IMR-90 (cell line): ENCODE data around the gene SLIT3. TPM values are rescaled to one million over a fixed set of nuclear protein-coding genes. Genes with fewer than 3 reads are reported as not detected.

Experiments
- ATAC-seq: fragments of 200-7000 bp; cut with Tn5 transposase; 2 replicates; pipeline ENCODE4 v1.9.1; 2020; ENCODE audit warnings: low read depth, mild to moderate bottlenecking, moderate library complexity
- BruUV-seq: library from RNA; stranded (reverse); fragments of 400-500 nt; replicated peaks from 2 replicates; lab custom pipeline; 2021; lab: Mats Ljungman, UMichigan
- CTCF ChIA-PET: fragments of 300-600 bp; formaldehyde crosslinking; extraction: SDS; loops from one replicate; lab custom pipeline; 2021; ENCODE audit warnings: antibody characterized with exemption; lab: Yijun Ruan, JAX
- POLR2A ChIA-PET: fragments of 300-600 bp; sonication (Branson Sonifier 250); formaldehyde crosslinking; loops from one replicate; lab custom pipeline; 2022; ENCODE audit warnings: antibody characterized with exemption; ENCODE audit not compliant: unreplicated experiment; lab: Charles Lee
- DNase-seq: peaks from one replicate; pipeline ENCODE4 v3.0.0; 2013
- H2AFZ ChIP-seq: replicated peaks from 2 replicates; pipeline ENCODE3; 2013; ENCODE audit warnings: low read length, mild to moderate bottlenecking; ENCODE audit not compliant: poor library complexity
- H2AK5ac ChIP-seq: 2 replicates; pipeline ENCODE4 v1.6.1; 2013; ENCODE audit warnings: low read depth, low read length, inconsistent platforms
- H2AK9ac ChIP-seq: replicated peaks from 2 replicates; pipeline ENCODE3; 2013; ENCODE audit warnings: mild to moderate bottlenecking, low read depth, low read length, moderate library complexity; ENCODE audit not compliant: poor library complexity
- H2BK120ac ChIP-seq: 2 replicates; pipeline ENCODE4 v1.6.1; 2013; ENCODE audit warnings: low read depth, low read length, inconsistent platforms
- H2BK15ac ChIP-seq: 3 replicates; pipeline ENCODE4 v1.6.1; 2013; ENCODE audit warnings: low read depth, low read length, inconsistent platforms
- H2BK20ac ChIP-seq: 2 replicates; pipeline ENCODE4 v1.6.1; 2013; ENCODE audit warnings: low read depth, mild to moderate bottlenecking, inconsistent platforms, low read length, moderate library complexity
- H2BK5ac ChIP-seq: 2 replicates; pipeline ENCODE4 v1.6.1; 2013; ENCODE audit warnings: mild to moderate bottlenecking, low read depth, low read length, inconsistent platforms; ENCODE audit not compliant: poor library complexity, severe bottlenecking
- H3K14ac ChIP-seq: replicated peaks from 2 replicates; pipeline ENCODE4 v1.6.1; 2013; ENCODE audit warnings: low read depth, low read length, inconsistent platforms
- H3K18ac ChIP-seq: 2 replicates; pipeline ENCODE4 v1.6.1; 2013; ENCODE audit warnings: low read depth, low read length, control low read depth
- H3K23ac ChIP-seq: 2 replicates; pipeline ENCODE4 v1.6.1; 2013; ENCODE audit warnings: low read depth, low read length, inconsistent platforms
- H3K27ac ChIP-seq: 2 replicates; pipeline ENCODE4 v1.5.1; 2013; ENCODE audit warnings: mild to moderate bottlenecking, control low read depth, low read length; ENCODE audit not compliant: insufficient read depth
- H3K27me3 ChIP-seq: 2 replicates; pipeline ENCODE4 v1.6.1; 2013; ENCODE audit warnings: low read length; ENCODE audit not compliant: control insufficient read depth, insufficient read depth
- H3K36me3 ChIP-seq: 2 replicates; pipeline ENCODE4 v1.6.1; 2013; ENCODE audit warnings: low read length, mixed read lengths; ENCODE audit not compliant: control insufficient read depth, insufficient read depth
- H3K4ac ChIP-seq: 2 replicates; pipeline ENCODE4 v1.6.1; 2013; ENCODE audit warnings: low read depth, low read length, inconsistent platforms
- H3K4me1 ChIP-seq: 2 replicates; pipeline ENCODE4 v1.6.1; 2013; ENCODE audit warnings: low read length, mixed read lengths; ENCODE audit not compliant: control insufficient read depth, insufficient read depth
- H3K4me2 ChIP-seq: 2 replicates; pipeline ENCODE4 v1.6.1; 2013; ENCODE audit warnings: low read depth, mild to moderate bottlenecking, control low read depth, low read length, moderate library complexity
- H3K4me3 ChIP-seq: 2 replicates; pipeline ENCODE4 v1.5.1; 2013; ENCODE audit warnings: low read depth, mild to moderate bottlenecking, control low read depth, low read length, moderate library complexity; ENCODE audit not compliant: insufficient read depth
- H3K56ac ChIP-seq: 2 replicates; pipeline ENCODE4 v1.6.1; 2013; ENCODE audit warnings: low read length, inconsistent platforms; ENCODE audit not compliant: insufficient read depth; ENCODE audit errors: extremely low read depth
- H3K79me1 ChIP-seq, 2 experiments: 2 replicates each; pipeline ENCODE4 v1.6.1; 2013; ENCODE audit warnings: low read length in 2 of 2, inconsistent platforms in 1 of 2, low read depth in 1 of 2
- H3K9ac ChIP-seq: 2 replicates; pipeline ENCODE4 v1.6.1; 2013; ENCODE audit warnings: low read depth, low read length, control low read depth
- H3K9me1 ChIP-seq: 2 replicates; pipeline ENCODE4 v1.6.1; 2013; ENCODE audit warnings: low read length, inconsistent platforms; ENCODE audit not compliant: insufficient read depth
- H3K9me3 ChIP-seq: 2 replicates; pipeline ENCODE4 v1.6.1; 2013; ENCODE audit warnings: low read length; ENCODE audit not compliant: control insufficient read depth, insufficient read depth
- H4K20me1 ChIP-seq: 2 replicates; pipeline ENCODE4 v1.6.1; 2013; ENCODE audit warnings: low read length, inconsistent platforms; ENCODE audit not compliant: insufficient read depth
- H4K5ac ChIP-seq: 2 replicates; pipeline ENCODE4 v1.6.1; 2013; ENCODE audit warnings: mild to moderate bottlenecking, low read depth, low read length, control low read depth
- H4K8ac ChIP-seq, 2 experiments: 2 replicates each; pipeline ENCODE4 v1.6.1; 2013; ENCODE audit warnings: low read depth in 2 of 2, low read length in 2 of 2, control low read depth in 1 of 2, inconsistent platforms in 1 of 2
- H4K91ac ChIP-seq: 2 replicates; pipeline ENCODE4 v1.6.1; 2013; ENCODE audit warnings: low read depth, low read length, inconsistent platforms; ENCODE audit not compliant: insufficient read depth
- BHLHE40 ChIP-seq: fragments of 150-350 bp; IDR thresholded peaks from 2 replicates; pipeline ENCODE4 v1.6.1; 2016; ENCODE audit warnings: mild to moderate bottlenecking, low read depth, low read length
- CEBPB ChIP-seq: IDR thresholded peaks from 2 replicates; pipeline ENCODE4 v1.6.1; 2012; ENCODE audit warnings: low read depth, low read length, improper control_type of control experiment
- CHD1 ChIP-seq: IDR thresholded peaks from 2 replicates; pipeline ENCODE4 v1.6.1; 2012; ENCODE audit warnings: low read depth, low read length, improper control_type of control experiment
- CTCF ChIP-seq: conservative IDR thresholded peaks from 2 replicates; pipeline ENCODE4 v1.5.1; 2012; ENCODE audit warnings: mild to moderate bottlenecking, low read depth, low read length, improper control_type of control experiment
- ELK1 ChIP-seq: fragments of 150-350 bp; IDR thresholded peaks from 2 replicates; pipeline ENCODE4 v1.6.1; 2016; ENCODE audit warnings: low read depth, mild to moderate bottlenecking, low read length, moderate library complexity, borderline replicate concordance
- FOS ChIP-seq: fragments of 150-350 bp; IDR thresholded peaks from 2 replicates; pipeline ENCODE4 v1.6.1; 2016; ENCODE audit warnings: low read depth, low read length
- MAFK ChIP-seq: IDR thresholded peaks from 2 replicates; pipeline ENCODE4 v1.6.1; 2012; ENCODE audit warnings: low read depth, low read length, improper control_type of control experiment
- MAZ ChIP-seq: IDR thresholded peaks from 2 replicates; pipeline ENCODE4 v1.6.1; 2012; ENCODE audit warnings: low read depth, mild to moderate bottlenecking, low read length, improper control_type of control experiment, moderate library complexity, borderline replicate concordance
- MXI1 ChIP-seq: IDR thresholded peaks from 2 replicates; pipeline ENCODE4 v1.6.1; 2012; ENCODE audit warnings: low read depth, mild to moderate bottlenecking, low read length, moderate library complexity, borderline replicate concordance
- NFE2L2 ChIP-seq: fragments of 150-350 bp; IDR thresholded peaks from 2 replicates; pipeline ENCODE4 v1.6.1; 2016; ENCODE audit warnings: low read depth, mild to moderate bottlenecking, low read length
- POLR2A ChIP-seq: IDR thresholded peaks from 2 replicates; pipeline ENCODE4 v1.6.1; 2012; ENCODE audit warnings: mild to moderate bottlenecking, low read depth, low read length
- RAD21 ChIP-seq: IDR thresholded peaks from 2 replicates; pipeline ENCODE4 v1.6.1; 2012; ENCODE audit warnings: low read length, improper control_type of control experiment
- RCOR1 ChIP-seq: IDR thresholded peaks from 2 replicates; pipeline ENCODE4 v1.6.1; 2012; ENCODE audit warnings: mild to moderate bottlenecking, low read length, improper control_type of control experiment; ENCODE audit not compliant: insufficient replicate concordance
- RFX5 ChIP-seq: IDR thresholded peaks from 2 replicates; pipeline ENCODE4 v1.8.0; 2012; ENCODE audit warnings: low read depth, mild to moderate bottlenecking, low read length, moderate library complexity
- SMC3 ChIP-seq: fragments of 150-350 bp; IDR thresholded peaks from 2 replicates; pipeline ENCODE4 v1.6.1; 2016; ENCODE audit warnings: low read depth, mild to moderate bottlenecking, antibody characterized with exemption, low read length, moderate library complexity
- USF2 ChIP-seq: fragments of 150-350 bp; IDR thresholded peaks from 2 replicates; pipeline ENCODE4 v1.6.1; 2017; ENCODE audit warnings: mild to moderate bottlenecking, antibody characterized with exemption, low read length, low read depth
- WGBS, 2 experiments: methylation state at CpG; one replicate each; pipeline versions ENCODE4 v1.1.5 to v1.1.7; 2013; ENCODE audit warnings: missing lambda C conversion rate in 2 of 2; ENCODE audit not compliant: insufficient read length in 1 of 2; ENCODE audit errors: extremely low coverage in 2 of 2; 5-methylcytosine and 5-hydroxymethylcytosine counted together
- dilution Hi-C: fragments of 300-500 bp; cut with HindIII; formaldehyde crosslinking; loops from one replicate; pipeline ENCODE4 v1.14.3; 2018; ENCODE audit warnings: low sequenced_read_pairs; ENCODE audit not compliant: unreplicated experiment
- in situ Hi-C: fragments of 300-500 bp; cut with MboI; formaldehyde crosslinking; loops from 3 replicates; pipeline ENCODE4 v1.14.3; 2019; ENCODE audit warnings: low sequenced_read_pairs, inconsistent platforms, mixed read lengths
- intact Hi-C: fragments of 100-400 bp; cut with micrococcal nuclease; formaldehyde crosslinking; loops from 2 replicates; pipeline ENCODE4 v1.10.0; 2022
- polyA plus RNA-seq, 3 experiments: library from polyadenylated mRNA; depleted of rRNA; stranded (reverse); fragments of >200 nt; gene quantifications; 2 replicates each; pipeline ENCODE4 v1.2.3, GENCODE V29; 2012; ENCODE audit warnings: low replicate concordance in 1 of 3
- total RNA-seq: library from RNA; depleted of rRNA; stranded (reverse); fragments of >200 nt; gene quantifications from 2 replicates; pipeline ENCODE4 v1.2.3, GENCODE V29; 2012

SLIT3 gene
- total and polyA plus RNA-seq, 2 of the 4 experiments (the other 2 are of a cell fraction), result 0.18 to 0.50 TPM

- dilution Hi-C loops (no loop called here), in situ Hi-C loops (no loop called here), intact Hi-C loops (no loop called here)
- H4K8ac ChIP-seq, result no peak overlapping the region
- H3K18ac ChIP-seq, result no peak overlapping the region
- H3K27me3 ChIP-seq, result no peaks in the 10 kb centered on the region
- no peak overlapping the region for H2BK120ac ChIP-seq
- no peaks in the 10 kb centered on the region for H3K79me1 ChIP-seq
- DNase-seq (no peak), ATAC-seq (no peak)
- no peak overlapping the region for H2AK5ac ChIP-seq
- no peak overlapping the region for H3K9ac ChIP-seq
- H3K9me3 ChIP-seq, result no peaks in the 10 kb centered on the region
- H2BK5ac ChIP-seq, result no peak overlapping the region
- no peak overlapping the region for H3K27ac ChIP-seq
- 80% methylated on average over 1 of the region's 11 CpGs; no CpG with 5 or more reads in 1 of the 2 experiments for WGBS, 2 experiments
- H2BK15ac ChIP-seq, result no peak overlapping the region
- no peaks in the 10 kb centered on the region; the same call in 1 of the 2 replicates for H3K9me1 ChIP-seq
- no peak for TF ChIP-seq SMC3
- no peak for TF ChIP-seq CHD1
- TF ChIP-seq NFE2L2, result no peak
- no peak for TF ChIP-seq MAZ
- TF ChIP-seq FOS, result no peak
- TF ChIP-seq RAD21, result no peak
- TF ChIP-seq USF2, result no peak
- no peak for TF ChIP-seq ELK1
- TF ChIP-seq RCOR1, result no peak
- no peak for TF ChIP-seq POLR2A
- no peak for TF ChIP-seq RFX5
- TF ChIP-seq CTCF, result no peak
- no peak for TF ChIP-seq BHLHE40
- no peak for TF ChIP-seq MAFK
- TF ChIP-seq CEBPB, result no peak
- TF ChIP-seq MXI1, result no peak
- CTCF ChIA-PET, result no interaction called here
- no peaks in the 10 kb centered on the region for H3K36me3 ChIP-seq
- H3K4me3 ChIP-seq, result no peak overlapping the region
- H2BK20ac ChIP-seq, result no peak overlapping the region
- no peak overlapping the region for H3K4me2 ChIP-seq
- H4K91ac ChIP-seq, result no peak overlapping the region
- POLR2A ChIA-PET, result no interaction called here
- H2AK9ac ChIP-seq, result no peak overlapping the region
- H3K56ac ChIP-seq, result no peak overlapping the region
- H3K23ac ChIP-seq, result no peak overlapping the region
- H3K14ac ChIP-seq, result no peak overlapping the region
- H4K20me1 ChIP-seq, result no peaks in the 10 kb centered on the region
- no TSS peak for BruUV-seq
- H3K4ac ChIP-seq, result no peak overlapping the region
- H3K4me1 ChIP-seq, result no peaks in the 10 kb centered on the region
- no peak overlapping the region for H4K5ac ChIP-seq
- H2AFZ ChIP-seq, result no peak overlapping the region
Measured at GRCh38 chr5:168749391-168750100, 551.4 kb downstream of the SLIT3 start.
